ENCODE results near the gene DCHS1.

Gene DCHS1

GRCh38 chr11:6578134-6578533 lies 77.5 kb downstream of the DCHS1 start:
- H3K79me2 ChIP-seq (ENCODE audit: control insufficient read depth, low read length): peaks cover 11% of the 10 kb centered on the region
- 0 out of 2 replicates have a peak, but pooled peaks cover 2% of the 10 kb centered on the region for H3F3A ChIP-seq (ENCODE audit: control insufficient read depth, insufficient read depth)
- no peak overlapping the region for H3K27ac ChIP-seq (ENCODE audit: low read depth, low read length)
- no peaks in the 10 kb centered on the region for H3K4me1 ChIP-seq (ENCODE audit: control insufficient read depth, low read length)
- TF ChIP-seq CTCF (IDR thresholded peaks at IDR 0.05; ENCODE audit: low read depth, low read length, poor library complexity, severe bottlenecking): no peak
- no peak for TF ChIP-seq EZH2phosphoT487 (IDR thresholded peaks at IDR 0.05; ENCODE audit: borderline replicate concordance, low read length)
- H3K9me2 ChIP-seq (replicated peaks; ENCODE audit: control insufficient read depth, low read length): no peaks in the 10 kb centered on the region
- no peak overlapping the region for H3K4me2 ChIP-seq (ENCODE audit: low read length)
- no peak overlapping the region for H3K4me3 ChIP-seq (ENCODE audit: low read length)
- no peaks in the 10 kb centered on the region; the same call in 1 of the 2 replicates for H3K9me3 ChIP-seq (ENCODE audit: control insufficient read depth, insufficient read depth, low read length)
- H3K36me3 ChIP-seq (ENCODE audit: control insufficient read depth, low read length): 0 out of 2 replicates have a peak, but pooled peaks cover 4% of the 10 kb centered on the region
- no peaks in the 10 kb centered on the region for H3K27me3 ChIP-seq (ENCODE audit: control insufficient read depth, low read length)
- no peaks in the 10 kb centered on the region for H4K20me1 ChIP-seq (ENCODE audit: control insufficient read depth, insufficient read depth, low read depth, low read length)

GRCh38 chr11:6576471-6577373 lies 78.9 kb downstream of the DCHS1 start:
- H3K79me2 ChIP-seq (ENCODE audit: control insufficient read depth, low read length): peaks cover 4% of the 10 kb centered on the region; the same call in 1 of the 2 replicates
- TF ChIP-seq CTCF (IDR thresholded peaks at IDR 0.05; ENCODE audit: low read depth, low read length, poor library complexity, severe bottlenecking): no peak
- TF ChIP-seq EZH2phosphoT487 (IDR thresholded peaks at IDR 0.05; ENCODE audit: borderline replicate concordance, low read length): no peak
- H3K4me1 ChIP-seq (ENCODE audit: control insufficient read depth, low read length): no peaks in the 10 kb centered on the region
- no peak overlapping the region for H3K4me2 ChIP-seq (ENCODE audit: low read length)
- no peaks in the 10 kb centered on the region for H3K9me2 ChIP-seq (replicated peaks; ENCODE audit: control insufficient read depth, low read length)
- H3K27ac ChIP-seq (ENCODE audit: low read depth, low read length): no peak overlapping the region
- H3F3A ChIP-seq (ENCODE audit: control insufficient read depth, insufficient read depth): 0 out of 2 replicates have a peak, but pooled peaks cover 2% of the 10 kb centered on the region
- no peaks in the 10 kb centered on the region for H3K27me3 ChIP-seq (ENCODE audit: control insufficient read depth, low read length)
- H3K36me3 ChIP-seq (ENCODE audit: control insufficient read depth, low read length): 0 out of 2 replicates have a peak, but pooled peaks cover 4% of the 10 kb centered on the region
- no peak overlapping the region for H3K4me3 ChIP-seq (ENCODE audit: low read length)
- no peaks in the 10 kb centered on the region for H3K9me3 ChIP-seq (ENCODE audit: control insufficient read depth, insufficient read depth, low read length)
- H4K20me1 ChIP-seq (ENCODE audit: control insufficient read depth, insufficient read depth, low read depth, low read length): no peaks in the 10 kb centered on the region

GRCh38 chr11:6574816-6575715 lies 80.5 kb downstream of the DCHS1 start:
- Histone ChIP-seq H3K27ac (ENCODE audit: low read depth, low read length) (no peak overlapping the region), H3K9me2 (replicated peaks; ENCODE audit: control insufficient read depth, low read length) (no peaks in the 10 kb centered on the region), H3K36me3 (ENCODE audit: control insufficient read depth, low read length) (no peaks in the 10 kb centered on the region), H3K4me3 (ENCODE audit: low read length) (no peak overlapping the region), H3K9me3 (ENCODE audit: control insufficient read depth, insufficient read depth, low read length) (no peaks in the 10 kb centered on the region), H4K20me1 (ENCODE audit: control insufficient read depth, insufficient read depth, low read depth, low read length) (no peaks in the 10 kb centered on the region), H3F3A (ENCODE audit: control insufficient read depth, insufficient read depth) (0 out of 2 replicates have a peak, but pooled peaks cover 2% of the 10 kb centered on the region), H3K4me1 (ENCODE audit: control insufficient read depth, low read length) (no peaks in the 10 kb centered on the region), H3K4me2 (ENCODE audit: low read length) (no peak overlapping the region), H3K27me3 (ENCODE audit: control insufficient read depth, low read length) (no peaks in the 10 kb centered on the region), H3K79me2 (ENCODE audit: control insufficient read depth, low read length) (no peaks in the 10 kb centered on the region)
- no peak for TF ChIP-seq CTCF (IDR thresholded peaks at IDR 0.05; ENCODE audit: low read depth, low read length, poor library complexity, severe bottlenecking)
- no peak for TF ChIP-seq EZH2phosphoT487 (IDR thresholded peaks at IDR 0.05; ENCODE audit: borderline replicate concordance, low read length)

Data from DOHH2 (cell line).